ENCODE measurements around the gene MRPL1. TPM values are rescaled to one million over a fixed set of nuclear protein-coding genes. Genes with fewer than 3 reads are reported as not detected.

Gene MRPL1
- total and polyA plus RNA-seq, 9 of the 15 experiments (the other 6 are each of a cell fraction or from before 2014, with no cell fraction given) = 38.4 to 75.7 (median 63.7) TPM

DNA sequence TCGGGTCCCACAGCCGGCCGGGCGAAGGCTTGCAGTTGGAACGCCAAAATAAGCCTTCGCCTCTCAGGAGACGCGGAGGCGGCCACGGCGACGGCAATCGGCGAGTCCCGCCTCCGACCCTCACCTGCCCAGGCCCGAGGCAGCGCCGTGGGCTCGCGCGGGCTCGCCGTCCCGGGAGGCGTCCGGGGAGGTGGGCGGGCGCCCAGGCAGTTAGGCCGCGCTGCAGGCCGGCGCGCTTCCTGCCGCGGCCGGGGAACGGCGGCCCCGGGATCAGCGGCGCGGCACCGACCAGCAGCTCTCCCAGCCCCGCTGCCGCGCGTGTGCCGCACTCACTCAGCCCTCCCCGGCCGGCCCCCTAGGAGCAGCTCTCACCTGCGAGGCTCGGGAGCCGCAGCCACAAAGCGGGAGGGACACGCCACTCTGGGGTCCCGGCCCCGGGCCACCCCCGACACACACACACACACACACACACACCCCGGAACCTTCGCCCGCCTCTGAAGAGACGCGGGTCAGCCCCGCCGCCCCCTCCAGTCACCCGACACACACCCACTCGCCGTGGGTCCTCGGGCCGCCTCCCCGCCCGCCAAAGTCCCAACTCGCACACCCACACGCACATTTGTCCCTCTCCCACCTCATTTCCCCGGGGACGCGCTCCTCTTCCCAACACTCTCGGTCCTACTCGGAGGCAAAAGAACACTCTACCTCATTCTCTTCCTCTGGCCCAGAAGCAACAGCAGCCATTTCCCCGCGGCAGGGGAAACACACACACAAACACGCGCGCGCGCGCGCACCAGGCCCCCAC lies 43.8 kb upstream of the MRPL1 start, which contains the start of gene CNOT6L (continued):
- TF ChIP-seq ZNF12 (CRISPR knock-in tag; IDR thresholded peaks at IDR 0.05) (no peak), ZNF764 (CRISPR knock-in tag; IDR thresholded peaks at IDR 0.05; ENCODE audit: low read depth) (no peak), RBM34 (IDR thresholded peaks at IDR 0.05; ENCODE audit: borderline replicate concordance, insufficient read depth, low read length) (no peak), NFRKB (IDR thresholded peaks at IDR 0.05; ENCODE audit: low read depth) (0 out of 2 replicates have a peak, but pooled peaks have one; percentile 20), ESRRB (CRISPR knock-in tag; IDR thresholded peaks at IDR 0.05; ENCODE audit: borderline replicate concordance) (no peak), POLR3A (IDR thresholded peaks at IDR 0.05; ENCODE audit: borderline replicate concordance, extremely low read depth, insufficient read depth, insufficient read length) (no peak), E2F3 (CRISPR knock-in tag; IDR thresholded peaks at IDR 0.05) (no peak), IFI16 (CRISPR knock-in tag; IDR thresholded peaks at IDR 0.05) (no peak), FOXK2 (conservative IDR thresholded peaks at IDR 0.05 in 1 of 2, IDR thresholded peaks at IDR 0.05 in 1 of 2; ENCODE audit: low read depth in 2 of 2) (0 out of 4 replicates have a peak, but pooled peaks of 1 of the 2 experiments have one; percentile 26), MCM7 (IDR thresholded peaks at IDR 0.05) (no peak), CBX3 (IDR thresholded peaks at IDR 0.05; ENCODE audit: borderline replicate concordance in 1 of 2, low read length in 2 of 2) (no peak), L3MBTL2 (IDR thresholded peaks at IDR 0.05) (peak; percentile 30; the same call in 1 of the 2 replicates), RBBP5 (IDR thresholded peaks at IDR 0.05; ENCODE audit: borderline replicate concordance, insufficient read depth, low read length, poor library complexity, severe bottlenecking) (peak; percentile 84), SAFB (IDR thresholded peaks at IDR 0.05; ENCODE audit: borderline replicate concordance, low read depth, low read length) (peak; percentile 90), CC2D1A (IDR thresholded peaks at IDR 0.05) (no peak), WHSC1 (IDR thresholded peaks at IDR 0.05; ENCODE audit: low read length) (no peak)
- TF ChIP-seq, protein P1, sequence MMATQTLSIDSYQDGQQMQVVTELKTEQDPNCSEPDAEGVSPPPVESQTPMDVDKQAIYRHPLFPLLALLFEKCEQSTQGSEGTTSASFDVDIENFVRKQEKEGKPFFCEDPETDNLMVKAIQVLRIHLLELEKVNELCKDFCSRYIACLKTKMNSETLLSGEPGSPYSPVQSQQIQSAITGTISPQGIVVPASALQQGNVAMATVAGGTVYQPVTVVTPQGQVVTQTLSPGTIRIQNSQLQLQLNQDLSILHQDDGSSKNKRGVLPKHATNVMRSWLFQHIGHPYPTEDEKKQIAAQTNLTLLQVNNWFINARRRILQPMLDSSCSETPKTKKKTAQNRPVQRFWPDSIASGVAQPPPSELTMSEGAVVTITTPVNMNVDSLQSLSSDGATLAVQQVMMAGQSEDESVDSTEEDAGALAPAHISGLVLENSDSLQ (IDR thresholded peaks at IDR 0.05) = no peak
- TF ChIP-seq, protein P2, sequence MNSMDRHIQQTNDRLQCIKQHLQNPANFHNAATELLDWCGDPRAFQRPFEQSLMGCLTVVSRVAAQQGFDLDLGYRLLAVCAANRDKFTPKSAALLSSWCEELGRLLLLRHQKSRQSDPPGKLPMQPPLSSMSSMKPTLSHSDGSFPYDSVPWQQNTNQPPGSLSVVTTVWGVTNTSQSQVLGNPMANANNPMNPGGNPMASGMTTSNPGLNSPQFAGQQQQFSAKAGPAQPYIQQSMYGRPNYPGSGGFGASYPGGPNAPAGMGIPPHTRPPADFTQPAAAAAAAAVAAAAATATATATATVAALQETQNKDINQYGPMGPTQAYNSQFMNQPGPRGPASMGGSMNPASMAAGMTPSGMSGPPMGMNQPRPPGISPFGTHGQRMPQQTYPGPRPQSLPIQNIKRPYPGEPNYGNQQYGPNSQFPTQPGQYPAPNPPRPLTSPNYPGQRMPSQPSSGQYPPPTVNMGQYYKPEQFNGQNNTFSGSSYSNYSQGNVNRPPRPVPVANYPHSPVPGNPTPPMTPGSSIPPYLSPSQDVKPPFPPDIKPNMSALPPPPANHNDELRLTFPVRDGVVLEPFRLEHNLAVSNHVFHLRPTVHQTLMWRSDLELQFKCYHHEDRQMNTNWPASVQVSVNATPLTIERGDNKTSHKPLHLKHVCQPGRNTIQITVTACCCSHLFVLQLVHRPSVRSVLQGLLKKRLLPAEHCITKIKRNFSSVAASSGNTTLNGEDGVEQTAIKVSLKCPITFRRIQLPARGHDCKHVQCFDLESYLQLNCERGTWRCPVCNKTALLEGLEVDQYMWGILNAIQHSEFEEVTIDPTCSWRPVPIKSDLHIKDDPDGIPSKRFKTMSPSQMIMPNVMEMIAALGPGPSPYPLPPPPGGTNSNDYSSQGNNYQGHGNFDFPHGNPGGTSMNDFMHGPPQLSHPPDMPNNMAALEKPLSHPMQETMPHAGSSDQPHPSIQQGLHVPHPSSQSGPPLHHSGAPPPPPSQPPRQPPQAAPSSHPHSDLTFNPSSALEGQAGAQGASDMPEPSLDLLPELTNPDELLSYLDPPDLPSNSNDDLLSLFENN (IDR thresholded peaks at IDR 0.05; ENCODE audit: low read depth in 2 of 2, low read length in 2 of 2) = no peak
- TF ChIP-seq, protein P3, sequence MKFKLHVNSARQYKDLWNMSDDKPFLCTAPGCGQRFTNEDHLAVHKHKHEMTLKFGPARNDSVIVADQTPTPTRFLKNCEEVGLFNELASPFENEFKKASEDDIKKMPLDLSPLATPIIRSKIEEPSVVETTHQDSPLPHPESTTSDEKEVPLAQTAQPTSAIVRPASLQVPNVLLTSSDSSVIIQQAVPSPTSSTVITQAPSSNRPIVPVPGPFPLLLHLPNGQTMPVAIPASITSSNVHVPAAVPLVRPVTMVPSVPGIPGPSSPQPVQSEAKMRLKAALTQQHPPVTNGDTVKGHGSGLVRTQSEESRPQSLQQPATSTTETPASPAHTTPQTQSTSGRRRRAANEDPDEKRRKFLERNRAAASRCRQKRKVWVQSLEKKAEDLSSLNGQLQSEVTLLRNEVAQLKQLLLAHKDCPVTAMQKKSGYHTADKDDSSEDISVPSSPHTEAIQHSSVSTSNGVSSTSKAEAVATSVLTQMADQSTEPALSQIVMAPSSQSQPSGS (CRISPR knock-in tag; IDR thresholded peaks at IDR 0.05) = no peak

All from K562 (cell line).